Stimulated activated CD8-positive, alpha-beta memory T cell treated with anti-CD3 and anti-CD28 coated beads, Interleukin-12 subunit alpha, Interleukin-12 subunit beta, amount 100 ng/mL, for 24 hours (primary cell): ENCODE results near the gene PAK4.

ENCODE experiments used
- DNase-seq: peaks from one replicate; pipeline ENCODE4 v3.0.0-alpha.2; 2020; ENCODE audit errors: extremely low read depth

Gene PAK4

DNA sequence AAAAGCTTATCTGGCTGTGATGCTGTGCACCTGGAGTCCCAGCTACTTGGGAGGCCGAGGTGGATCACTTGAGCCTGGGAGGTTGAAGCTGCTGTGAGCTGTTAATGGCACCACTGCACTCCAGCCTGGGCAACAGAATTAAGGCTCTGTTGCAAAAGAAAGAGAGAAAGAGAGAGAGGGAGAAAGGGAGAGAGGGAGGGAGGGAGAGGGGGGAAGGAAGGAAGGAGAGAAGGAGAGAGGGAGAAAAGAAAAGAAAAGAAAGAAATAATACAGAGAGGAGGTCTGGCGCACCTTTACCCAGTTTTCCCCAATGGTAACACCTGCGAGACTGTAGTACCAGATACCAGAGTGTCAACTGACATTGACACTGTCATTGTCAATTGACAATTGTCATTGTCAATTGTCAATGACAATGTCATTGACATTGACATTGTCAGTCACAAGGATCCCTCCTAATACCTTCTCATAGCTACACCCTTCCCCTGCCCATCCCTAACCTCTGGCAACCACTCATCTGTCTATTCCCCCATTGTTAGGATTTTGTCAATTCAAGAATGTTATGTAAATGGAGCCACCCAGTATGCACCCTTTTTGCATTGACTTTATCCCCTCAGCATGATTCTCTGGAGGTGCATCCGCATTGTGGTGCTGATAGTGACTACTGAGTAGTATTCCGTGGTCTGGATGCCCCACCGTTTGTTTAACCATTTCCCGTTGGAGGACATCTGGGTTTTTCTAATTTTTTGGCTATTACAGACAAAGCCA is 21.3 kb downstream of the PAK4 start:
- DNase-seq = no peak

DNA sequence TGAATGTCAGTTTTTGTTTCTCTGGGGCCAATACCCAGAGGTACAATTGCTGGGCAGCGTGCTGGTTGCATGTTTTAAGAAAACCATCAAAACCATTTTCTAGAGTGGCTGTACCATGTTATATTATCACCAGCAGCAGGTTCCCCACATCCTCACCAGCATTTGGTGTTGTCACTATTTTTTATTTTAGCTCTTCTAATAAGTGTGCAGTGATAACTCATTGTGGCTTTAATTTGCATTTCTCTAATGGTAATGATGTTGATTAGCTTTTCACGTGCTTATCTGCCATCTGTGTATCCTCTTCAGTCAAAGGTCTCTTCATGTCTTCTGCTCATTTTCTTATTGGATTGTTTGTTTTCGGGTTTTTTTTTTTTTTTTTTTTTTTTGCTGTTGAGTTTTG is 21.9 kb downstream of the PAK4 start:
- no peak for DNase-seq

DNA sequence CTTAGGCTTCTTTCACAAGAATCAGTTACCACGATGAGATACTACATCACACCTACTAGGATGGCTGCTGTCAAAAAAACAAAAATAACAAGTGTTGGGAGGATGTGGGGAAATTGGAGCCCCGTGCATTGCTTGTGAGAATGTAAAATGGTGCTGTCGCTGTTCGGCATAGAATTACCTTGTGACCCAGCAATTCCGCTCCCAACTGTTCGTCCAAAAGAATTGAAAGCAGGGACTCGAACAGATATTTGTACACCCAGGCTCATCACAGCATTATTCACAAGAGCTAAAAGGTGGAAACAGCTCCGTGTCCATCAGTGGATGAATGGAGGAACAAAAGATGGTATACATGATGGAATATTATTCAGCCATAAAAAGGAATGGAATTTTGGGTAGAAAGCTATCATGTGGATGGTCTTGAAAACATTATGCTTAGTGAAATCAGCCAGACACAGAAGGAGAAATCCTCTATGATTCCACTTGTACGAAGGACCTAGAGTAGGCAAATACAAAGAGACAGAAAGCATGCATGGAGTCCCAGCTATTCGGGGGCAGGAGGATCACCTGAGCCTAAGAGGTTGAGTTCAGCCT is 23.4 kb downstream of the PAK4 start:
- no peak for DNase-seq

DNA sequence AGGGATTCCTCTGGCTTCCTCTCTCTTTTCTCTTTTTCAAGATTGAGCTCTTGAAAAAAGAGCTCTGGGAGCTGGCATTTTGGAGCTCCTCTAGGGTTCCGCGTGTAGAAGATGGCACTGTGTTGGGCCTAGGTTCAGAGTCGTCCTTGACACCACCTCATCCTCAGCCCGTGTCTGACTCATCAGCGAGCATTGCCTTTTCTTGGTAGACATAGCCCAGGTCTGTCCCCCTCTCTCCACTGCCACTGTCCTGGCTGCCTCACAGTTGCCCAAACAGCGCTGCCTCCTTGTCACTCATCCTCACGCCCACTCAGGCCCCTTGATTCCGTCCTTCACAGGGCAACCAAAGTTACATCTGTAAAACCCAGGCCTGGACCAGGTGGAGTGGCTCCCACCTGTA is 24.6 kb downstream of the PAK4 start:
- DNase-seq = no peak

DNA sequence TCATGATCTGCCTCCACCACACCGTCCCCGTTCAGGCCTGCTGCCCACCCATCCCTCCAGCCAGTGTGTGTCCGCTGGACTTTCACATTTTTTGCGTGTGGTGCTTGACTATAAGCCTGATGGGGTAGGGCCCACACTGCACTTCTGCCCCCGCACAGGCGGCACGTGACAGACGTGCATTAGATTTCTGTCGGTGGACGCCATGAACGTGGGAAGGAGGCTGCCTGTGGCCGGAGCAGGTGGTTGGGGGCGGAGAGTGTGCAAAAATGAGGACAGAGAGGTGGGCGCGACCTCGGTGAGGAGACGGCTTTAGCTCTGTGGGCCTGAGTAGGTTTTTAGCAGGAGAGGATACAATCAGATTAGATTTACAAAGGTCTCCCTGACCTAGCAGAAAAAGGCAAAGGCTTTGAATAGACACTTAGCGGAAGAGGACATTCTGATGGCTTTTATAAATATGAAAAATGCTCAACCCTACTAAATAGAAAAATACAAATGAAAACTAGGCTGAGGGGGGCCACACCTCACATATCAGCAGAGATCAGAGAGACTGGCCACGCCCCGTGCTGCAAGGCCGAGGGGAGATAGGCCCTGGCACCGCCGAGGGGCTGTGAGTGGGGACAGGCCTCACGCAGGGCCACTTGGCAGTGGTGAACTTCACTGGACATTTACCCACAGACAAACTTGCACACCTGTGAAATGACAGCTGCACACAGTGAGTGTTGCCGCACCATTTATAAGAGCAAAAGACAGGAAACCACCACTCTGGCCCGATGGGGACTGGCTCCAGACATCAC is 25.4 kb downstream of the PAK4 start:
- DNase-seq = no peak

DNA sequence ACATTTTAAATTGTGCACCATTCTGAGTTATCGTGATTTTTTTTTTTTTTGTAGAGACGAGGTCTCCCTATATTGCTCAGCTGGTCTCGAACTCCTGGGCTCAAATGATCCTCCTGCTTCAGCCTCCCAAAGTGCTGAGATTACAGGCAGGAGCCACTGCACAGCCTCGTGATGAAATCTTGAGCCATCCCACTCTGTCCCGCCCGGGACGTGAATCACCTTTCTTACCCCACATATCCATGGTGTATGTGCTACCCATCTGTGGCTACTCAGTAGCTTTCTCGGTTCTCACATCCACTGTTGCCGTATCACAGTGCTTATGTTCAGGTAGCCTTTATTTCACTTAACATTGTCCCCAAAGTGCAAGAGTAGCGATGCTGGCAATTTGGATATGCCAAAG is 26.5 kb downstream of the PAK4 start:
- DNase-seq = no peak

DNA sequence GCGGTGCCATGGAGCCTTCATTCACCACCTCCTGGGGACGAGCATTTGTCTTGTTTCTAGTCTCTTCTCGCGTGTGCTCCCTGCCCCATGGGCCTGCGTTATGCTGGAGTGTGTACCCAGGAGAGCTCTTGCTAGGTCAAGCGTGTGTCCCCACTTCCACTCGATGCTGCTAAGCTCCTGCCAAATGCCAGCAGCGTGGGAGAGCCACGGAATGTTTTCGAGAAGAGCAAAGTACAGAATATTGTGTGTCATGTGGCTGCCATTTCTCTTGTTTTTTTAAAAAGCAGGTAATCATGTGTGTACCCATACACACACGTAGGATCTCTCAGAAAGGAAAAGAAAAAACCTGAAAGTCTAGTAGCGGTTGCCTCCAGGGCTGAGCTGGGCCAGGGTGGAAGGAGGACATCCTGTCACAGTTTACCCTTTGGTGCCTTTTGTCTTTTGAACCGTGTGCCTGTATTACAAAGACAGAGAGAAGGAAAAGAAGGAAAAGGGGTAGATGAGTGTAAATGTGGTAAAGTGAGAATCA is 28.6 kb downstream of the PAK4 start:
- DNase-seq = no peak

DNA sequence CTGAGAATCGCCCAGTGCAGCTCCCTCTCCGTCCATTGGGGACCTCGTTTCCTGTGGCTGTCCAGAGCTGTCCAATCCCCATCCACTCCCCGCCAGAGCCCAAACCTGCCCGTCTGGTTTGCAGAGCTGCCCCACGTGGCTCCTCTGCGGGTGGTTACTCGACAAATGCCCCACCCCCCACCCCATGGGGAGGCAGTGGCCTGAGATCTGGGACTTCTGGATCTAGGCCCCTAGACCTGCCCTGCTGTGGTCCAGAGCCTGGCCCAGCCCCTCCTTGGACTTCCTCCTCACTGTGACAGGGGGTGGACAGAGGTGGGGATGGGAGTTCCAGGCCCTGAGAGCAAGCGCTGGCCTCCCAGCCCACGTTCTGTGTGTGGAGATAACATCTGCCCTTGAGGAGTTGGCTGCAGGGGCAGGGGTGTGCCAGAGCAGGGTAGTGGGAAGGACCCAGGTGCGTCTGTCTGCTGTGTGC is 29.1 kb downstream of the PAK4 start:
- DNase-seq = no peak

DNA sequence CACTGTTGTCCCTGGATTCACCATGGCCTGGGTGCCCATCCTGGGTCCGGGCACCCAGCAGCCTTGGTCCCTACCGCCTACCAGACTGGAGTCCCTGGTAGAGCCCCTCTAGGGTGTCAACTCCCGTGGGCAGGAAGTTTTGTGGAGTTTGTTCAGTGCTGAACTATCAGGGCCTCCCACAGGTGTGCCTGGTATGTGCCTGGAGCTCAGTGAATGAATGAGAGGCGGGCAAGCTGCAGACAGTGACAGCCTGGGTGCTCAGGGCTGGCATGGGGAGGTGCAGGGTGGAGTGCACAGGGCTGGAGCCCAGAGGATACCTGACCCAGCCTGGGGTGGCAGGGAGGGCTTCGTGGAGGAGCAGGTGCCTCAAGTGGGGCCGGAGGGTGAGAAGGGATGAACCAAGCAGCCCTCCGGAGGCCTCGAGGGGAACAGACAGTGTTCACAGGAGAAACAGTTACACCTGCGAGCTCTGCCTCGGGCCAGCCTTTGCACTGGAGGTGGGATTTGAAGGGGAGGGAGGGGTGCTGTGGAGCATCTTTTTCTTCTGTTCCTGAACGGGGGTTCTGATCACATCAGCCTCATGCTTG is 29.6 kb downstream of the PAK4 start:
- no peak for DNase-seq

DNA sequence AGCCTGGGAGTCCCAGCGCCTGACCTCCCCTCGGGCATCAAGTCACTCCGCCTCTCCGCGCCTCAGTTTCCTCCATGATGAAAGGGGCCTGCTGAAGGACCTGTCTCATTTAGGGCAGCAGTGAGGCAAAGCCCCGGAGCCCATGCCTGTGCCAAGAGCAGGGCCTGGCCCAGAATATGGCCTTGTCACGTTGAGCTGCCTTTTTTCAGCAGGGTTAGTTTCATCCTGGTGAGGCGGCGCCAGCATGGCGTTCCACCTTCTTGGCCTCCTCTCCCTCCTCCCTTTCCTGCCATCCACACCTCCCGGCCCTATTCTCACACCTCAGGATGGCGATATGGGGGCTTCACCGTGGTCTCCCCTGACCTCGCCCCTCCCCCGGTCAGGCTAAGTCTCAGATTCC is 30.2 kb downstream of the PAK4 start:
- DNase-seq = no peak

DNA sequence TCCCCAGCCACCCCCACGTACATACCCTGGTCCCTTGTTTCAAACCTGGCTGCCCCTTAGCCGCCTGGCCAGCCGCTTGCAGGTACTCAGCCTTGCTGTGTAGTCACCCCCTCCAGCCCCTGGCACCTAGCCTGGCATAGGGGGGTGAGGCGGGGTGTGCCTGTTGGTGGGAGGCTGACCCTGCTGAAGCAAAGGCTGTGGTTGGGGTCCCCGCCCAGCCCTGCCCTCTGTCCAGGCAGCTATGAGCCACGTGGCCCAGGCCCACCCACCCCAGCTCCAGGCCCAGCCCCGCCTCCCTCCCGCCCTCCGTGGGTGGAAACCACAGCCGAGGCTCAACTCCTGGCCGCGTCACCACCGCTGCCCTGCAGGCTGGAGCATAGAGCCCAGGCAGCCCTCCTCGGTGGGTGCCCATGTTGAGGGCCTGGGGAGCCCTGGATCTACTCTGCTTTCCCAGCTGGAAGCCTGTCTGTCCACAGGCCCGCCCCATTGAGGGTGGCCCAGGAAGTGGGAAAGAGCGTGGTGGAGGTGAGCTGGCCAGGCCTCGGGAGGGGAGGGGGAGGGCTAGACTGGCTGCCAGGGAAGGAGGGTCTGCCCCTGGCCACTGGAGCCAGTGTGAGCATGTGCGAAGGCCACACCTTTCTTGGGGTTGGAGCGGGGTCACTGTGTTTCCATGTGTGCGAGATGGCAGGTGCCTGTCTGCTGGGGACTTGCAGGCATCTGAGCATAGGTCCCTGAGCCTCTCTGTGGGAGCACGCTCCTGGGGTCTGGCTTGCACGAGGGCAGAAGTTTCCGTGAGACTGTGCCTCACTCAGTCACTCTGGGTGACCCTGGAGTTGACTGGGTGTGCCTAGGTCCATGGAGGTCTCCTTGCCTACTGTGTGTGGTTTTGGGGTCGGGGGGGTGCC is 31.0 kb downstream of the PAK4 start:
- DNase-seq = no peak

DNA sequence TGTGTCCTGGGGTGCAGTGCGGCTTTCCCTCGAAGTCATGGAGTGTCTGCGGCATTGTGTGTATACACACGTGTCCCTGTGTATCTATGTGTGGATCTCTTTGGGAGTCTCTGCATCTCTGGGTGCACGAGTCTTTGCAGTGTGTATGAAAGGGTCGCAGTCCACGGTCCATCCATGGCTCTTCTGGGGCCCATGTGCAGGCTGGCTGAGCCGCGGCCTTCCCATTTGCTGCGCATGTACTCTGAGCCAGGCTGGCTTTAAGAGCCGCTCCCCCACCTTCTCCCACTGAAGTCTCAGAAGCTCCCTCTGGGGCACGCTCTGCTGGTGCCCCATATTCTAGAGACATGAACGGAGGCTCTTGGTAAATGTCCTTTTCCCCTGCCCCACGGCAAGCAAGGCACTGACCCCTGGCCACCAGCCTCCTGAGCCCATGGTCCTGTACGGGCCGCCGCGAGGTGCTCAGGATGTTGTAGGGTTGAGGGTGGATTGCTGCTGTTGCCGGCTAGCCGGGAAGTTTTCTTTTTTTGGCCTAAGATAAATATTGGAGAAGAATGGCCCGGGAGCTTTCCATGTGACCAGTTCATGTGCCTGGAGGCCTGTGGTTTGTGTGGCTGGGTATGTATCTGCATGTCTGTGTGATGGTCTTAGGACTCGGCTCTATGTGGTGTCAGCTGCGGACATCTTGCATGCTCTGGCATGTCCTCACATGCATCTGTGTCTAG is 31.9 kb downstream of the PAK4 start:
- DNase-seq = no peak

DNA sequence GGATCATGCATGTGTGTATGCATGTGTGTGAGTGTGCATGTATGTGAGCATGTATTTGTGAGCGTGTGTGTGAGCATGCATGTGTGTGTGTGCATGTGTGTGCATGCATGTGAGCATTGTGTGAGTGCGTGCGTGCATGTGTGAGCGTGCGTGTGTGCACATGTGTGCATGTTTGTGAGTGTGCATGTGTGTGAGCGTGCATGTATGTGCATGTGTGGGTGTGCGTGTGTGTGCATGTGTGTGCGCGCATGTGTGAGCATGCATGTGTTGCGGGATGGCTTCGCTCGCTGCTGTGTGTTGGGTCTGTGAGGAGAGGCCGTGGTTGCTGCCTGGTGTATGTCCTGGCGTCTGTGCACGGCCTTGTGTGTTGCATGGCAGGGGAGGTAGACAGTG is 32.4 kb downstream of the PAK4 start:
- no peak for DNase-seq

DNA sequence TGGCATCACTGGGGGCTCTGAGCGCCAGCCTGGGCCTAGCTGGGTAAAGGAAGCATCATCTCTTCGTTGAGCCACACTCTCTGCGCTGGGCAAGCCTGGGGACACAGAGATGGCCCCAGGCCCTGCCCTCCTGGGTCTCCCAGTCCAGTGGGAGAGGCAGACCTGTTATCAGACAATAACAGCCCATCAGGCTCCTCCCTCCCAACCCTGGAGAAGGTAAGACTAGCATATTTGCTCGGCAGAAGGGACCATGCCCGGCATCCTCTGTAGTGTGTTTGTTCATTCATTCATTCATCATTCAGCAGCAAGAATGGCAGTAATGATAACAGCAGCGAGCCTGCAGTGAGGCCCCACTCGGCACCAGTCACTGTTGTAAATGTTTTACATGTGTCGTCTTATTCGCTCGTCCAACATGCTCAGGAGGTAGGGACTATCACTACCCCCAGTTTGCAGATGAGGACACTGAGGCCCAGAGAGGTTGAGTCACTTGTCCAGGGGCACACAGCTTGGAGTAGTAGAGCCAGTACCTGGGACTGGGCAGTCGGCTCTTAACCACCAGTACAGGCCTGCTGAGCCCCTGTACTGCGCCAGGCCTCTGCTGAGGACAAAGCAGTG is 33.2 kb downstream of the PAK4 start:
- no peak for DNase-seq

DNA sequence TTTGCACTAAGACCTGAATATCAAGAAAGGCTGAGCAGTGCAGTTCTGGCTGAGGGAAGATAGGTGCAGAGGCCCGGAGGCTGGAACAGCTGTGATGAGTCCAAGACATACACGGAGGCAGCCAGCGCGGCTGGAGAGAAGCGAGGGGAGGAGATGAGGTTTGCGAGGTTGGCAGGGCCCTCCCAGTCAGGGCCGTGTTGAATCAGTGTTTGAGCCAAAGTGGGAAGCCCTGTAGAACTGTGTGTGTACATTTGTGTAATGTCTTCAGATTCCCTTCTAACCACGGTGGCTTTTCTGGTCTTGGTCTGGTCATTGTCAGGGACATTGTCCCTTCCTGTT is 34.9 kb downstream of the PAK4 start:
- no peak for DNase-seq

DNA sequence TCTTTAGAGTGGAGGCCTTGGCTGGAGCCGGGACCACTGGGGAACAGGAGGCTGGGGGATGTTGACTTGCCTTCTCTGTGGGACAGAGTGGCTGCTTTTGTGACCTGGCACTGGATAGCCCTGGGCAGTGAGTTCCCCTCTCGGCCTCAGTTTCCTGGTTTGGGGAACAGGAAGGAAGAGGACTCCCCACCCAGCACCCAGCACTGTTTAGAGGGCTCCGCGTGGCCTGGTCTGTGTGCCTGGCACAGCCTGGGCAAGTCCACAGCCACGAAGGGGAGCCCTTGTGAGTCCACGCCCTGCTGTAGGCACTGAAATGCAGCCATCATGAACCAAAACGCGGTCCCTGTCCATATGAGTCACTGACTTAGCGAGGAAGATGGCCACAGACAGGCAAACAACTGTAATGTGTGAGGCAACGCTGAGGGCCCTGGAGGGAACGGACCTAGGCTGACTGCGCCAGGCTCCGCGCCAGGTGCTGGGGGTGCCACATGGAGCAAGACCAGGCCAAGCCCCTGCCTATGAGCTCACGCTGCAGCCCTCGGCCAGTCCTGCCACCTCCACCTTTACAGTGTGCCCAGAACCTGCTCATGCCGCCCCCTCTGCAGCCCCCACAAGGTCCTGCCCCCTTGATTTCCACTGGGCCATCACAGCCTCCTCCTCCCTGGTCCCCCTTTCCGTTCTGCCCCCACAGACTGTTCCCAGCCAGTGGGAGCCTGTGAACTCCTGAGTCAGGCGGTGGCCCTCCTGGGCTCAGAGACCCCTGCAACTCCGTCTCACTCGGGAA is 35.5 kb downstream of the PAK4 start:
- no peak for DNase-seq

DNA sequence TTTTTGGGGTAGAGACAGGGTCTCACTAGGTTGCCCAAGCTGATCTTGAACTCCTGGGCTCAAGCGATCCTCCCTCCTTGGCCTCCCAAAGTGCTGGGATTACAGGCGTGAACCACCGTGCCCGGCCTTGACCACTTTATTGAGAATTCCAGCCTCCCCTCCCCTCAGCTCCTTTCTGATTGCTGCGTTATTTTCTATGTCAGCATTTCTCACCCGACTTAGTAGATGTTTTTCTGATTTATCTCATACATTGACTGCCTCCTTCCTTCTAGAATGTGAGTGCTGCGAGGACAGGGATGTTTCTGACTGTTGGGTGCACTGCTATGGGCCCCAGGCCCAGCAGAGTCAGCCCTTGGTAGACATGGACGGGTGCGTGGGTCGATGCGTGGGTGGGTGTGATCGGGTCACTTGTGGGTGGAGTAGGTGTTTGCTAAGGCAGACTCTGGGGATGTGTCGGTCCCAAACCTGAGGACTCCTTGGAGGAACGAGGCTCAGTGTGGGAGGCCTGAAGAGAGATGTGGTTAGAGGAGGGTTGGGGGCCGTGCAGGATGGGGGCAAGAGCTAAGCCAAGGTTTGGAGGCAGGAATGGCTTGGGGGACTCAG is 37.0 kb downstream of the PAK4 start:
- no peak for DNase-seq

DNA sequence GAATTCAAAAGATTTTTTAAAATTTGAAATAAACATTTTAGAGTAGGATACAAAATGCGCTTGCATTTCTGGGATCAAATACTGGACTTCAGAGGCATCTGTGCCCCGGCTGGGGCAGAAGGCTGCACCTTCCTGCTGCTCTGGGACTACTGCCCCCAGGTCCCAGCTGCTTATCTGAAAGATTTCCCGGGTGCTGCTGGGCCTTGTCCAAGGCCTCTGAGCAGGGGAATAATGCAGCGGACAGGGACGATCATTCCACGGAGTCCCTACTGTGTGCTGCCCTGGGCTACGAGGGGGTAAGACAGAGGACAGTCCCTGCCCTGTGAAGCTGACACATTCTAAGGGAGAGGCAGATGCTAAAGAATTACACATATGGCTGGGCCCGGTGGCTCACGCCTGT is 38.0 kb downstream of the PAK4 start:
- DNase-seq = no peak

DNA sequence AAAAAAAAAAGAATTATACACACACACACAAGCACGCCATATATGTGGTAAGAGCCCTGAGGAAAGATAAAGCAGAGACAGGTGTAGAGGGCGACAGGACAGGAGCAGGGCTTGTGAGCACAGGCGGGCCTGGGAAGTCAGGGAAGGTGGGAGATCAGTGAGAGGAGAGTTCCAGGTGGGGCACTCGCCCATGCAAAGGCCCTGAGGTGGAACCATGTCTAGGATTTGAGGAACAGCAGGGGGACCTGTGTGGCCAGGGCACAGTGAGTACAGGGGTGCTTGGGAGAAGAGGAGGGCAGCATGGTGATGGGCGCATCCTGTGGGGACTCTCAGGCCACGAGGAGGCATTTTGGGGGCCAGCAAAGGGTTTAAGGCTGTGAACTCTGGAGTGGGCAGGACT is 38.7 kb downstream of the PAK4 start:
- no peak for DNase-seq
